Neural progenitor cell (in vitro differentiated cells): ENCODE measurements around the gene PRRX2. TPM values are rescaled to one million over a fixed set of nuclear protein-coding genes. Genes with fewer than 3 reads are reported as not detected.
A peak's percentile ranks its signal among the peaks of the same experiment; 100 is the strongest.

Source experiments
- DNase-seq: peaks from one replicate; pipeline ENCODE4 v3.0.0-alpha.2; 2016; ENCODE audit warnings: low spot score
- H2AFZ ChIP-seq: fragments of 200-600 bp; sonication (generic); replicated peaks from 2 replicates; pipeline ENCODE4 v1.6.1; 2016; ENCODE audit warnings: antibody characterized with exemption
- H3F3A ChIP-seq: fragments of 200-600 bp; sonication (generic); 2 replicates; pipeline ENCODE4 v1.6.1; 2016; ENCODE audit warnings: antibody characterized with exemption, low read depth
- H3K27ac ChIP-seq: fragments of 200-600 bp; sonication (generic); 2 replicates; pipeline ENCODE4 v1.5.1; 2016; ENCODE audit warnings: mild to moderate bottlenecking
- H3K27me3 ChIP-seq: fragments of 200-600 bp; sonication (generic); 2 replicates; pipeline ENCODE4 v1.6.1; 2016; ENCODE audit warnings: mild to moderate bottlenecking, moderate library complexity
- H3K36me3 ChIP-seq: fragments of 200-600 bp; sonication (generic); 2 replicates; pipeline ENCODE4 v1.5.1; 2016
- H3K4me1 ChIP-seq: fragments of 200-600 bp; sonication (generic); 2 replicates; pipeline ENCODE4 v1.6.1; 2016; ENCODE audit warnings: mixed run types
- H3K4me2 ChIP-seq: fragments of 200-600 bp; sonication (generic); 2 replicates; pipeline ENCODE4 v1.6.1; 2016
- H3K4me3 ChIP-seq: fragments of 200-600 bp; sonication (generic); 2 replicates; pipeline ENCODE4 v1.5.1; 2016
- H3K79me2 ChIP-seq: fragments of 200-600 bp; sonication (generic); 2 replicates; pipeline ENCODE4 v1.6.1; 2016; ENCODE audit warnings: low read depth
- H3K9ac ChIP-seq: fragments of 200-600 bp; sonication (generic); 2 replicates; pipeline ENCODE4 v1.6.1; 2016
- H3K9me3 ChIP-seq: fragments of 200-600 bp; sonication (generic); 2 replicates; pipeline ENCODE4 v1.5.1; 2016; ENCODE audit warnings: low read depth
- H4K20me1 ChIP-seq: fragments of 200-600 bp; sonication (generic); 2 replicates; pipeline ENCODE4 v1.6.1; 2016; ENCODE audit warnings: low read depth
- H3K27ac Mint-ChIP-seq: 3 replicates; pipeline ENCODE4 v1.8.0; 2021; ENCODE audit warnings: mixed read lengths
- H3K27me3 Mint-ChIP-seq: 2 replicates; pipeline ENCODE4 v1.8.0; 2022; ENCODE audit warnings: low read depth, mild to moderate bottlenecking, inconsistent platforms, moderate library complexity, mixed read lengths; ENCODE audit not compliant: insufficient read depth
- H3K36me3 Mint-ChIP-seq: 3 replicates; pipeline ENCODE4 v1.8.0; 2021; ENCODE audit warnings: mixed read lengths
- H3K4me1 Mint-ChIP-seq: 3 replicates; pipeline ENCODE4 v1.8.0; 2021; ENCODE audit warnings: mixed read lengths
- H3K4me3 Mint-ChIP-seq: 3 replicates; pipeline ENCODE4 v1.8.0; 2021; ENCODE audit warnings: mild to moderate bottlenecking, moderate library complexity, mixed read lengths
- H3K9me3 Mint-ChIP-seq: 3 replicates; pipeline ENCODE4 v1.8.0; 2020; ENCODE audit warnings: mixed read lengths
- CTCF ChIP-seq: fragments of 200-600 bp; sonication (generic); IDR thresholded peaks from 2 replicates; pipeline ENCODE4 v1.5.1; 2017; ENCODE audit warnings: antibody characterized with exemption, mild to moderate bottlenecking
- EZH2 ChIP-seq: fragments of 200-600 bp; sonication (generic); IDR thresholded peaks from 2 replicates; pipeline ENCODE4 v1.6.1; 2017; ENCODE audit warnings: antibody characterized with exemption, mild to moderate bottlenecking, moderate library complexity
- EZH2phosphoT487 ChIP-seq: fragments of 200-600 bp; sonication (generic); IDR thresholded peaks from 2 replicates; pipeline ENCODE4 v1.6.1; 2017; ENCODE audit warnings: antibody characterized with exemption
- total RNA-seq: library from RNA; depleted of rRNA; stranded (reverse); fragments of >200 nt; gene quantifications from 2 replicates; pipeline ENCODE4 v1.2.3, GENCODE V29; 2015; ENCODE audit warnings: low replicate concordance

The PRRX2 gene
- total RNA-seq, 1 donor from 2014 or later = 1.5 TPM

- Histone ChIP-seq H3K79me2 (peaks cover 20% of the 10 kb centered on the region), H3K4me1 (peaks cover 9% of the 10 kb centered on the region), H3K27me3 (no peaks in the 10 kb centered on the region), H3K9ac (no peak overlapping the region), H2AFZ (no peak overlapping the region), H4K20me1 (peaks cover 14% of the 10 kb centered on the region), H3K9me3 (no peaks in the 10 kb centered on the region), H3K27ac (no peak overlapping the region), H3F3A (peaks cover 11% of the 10 kb centered on the region), H3K4me3 (no peak overlapping the region), H3K4me2 (no peak overlapping the region), H3K36me3 (no peaks in the 10 kb centered on the region)
- Mint-ChIP-seq H3K4me3 (no peak overlapping the region), H3K36me3 (no peaks in the 10 kb centered on the region), H3K27me3 (peaks cover 5% of the 10 kb centered on the region), H3K27ac (no peak overlapping the region), H3K9me3 (no peaks in the 10 kb centered on the region), H3K4me1 (peaks cover 21% of the 10 kb centered on the region)
- TF ChIP-seq EZH2phosphoT487 = no peak
- TF ChIP-seq EZH2 = no peak
- no peak for TF ChIP-seq CTCF
- no peak for DNase-seq
These were observed 20.5 kb upstream of the PRRX2 start for GRCh38 chr9:129644902-129645301.

- TF ChIP-seq CTCF (no peak), EZH2 (no peak)
- H3K79me2 ChIP-seq = peaks cover 6% of the 10 kb centered on the region
- peaks cover 2% of the 10 kb centered on the region for H3K4me1 ChIP-seq
- H3K27ac Mint-ChIP-seq = no peak overlapping the region
- H3K9me3 ChIP-seq = no peaks in the 10 kb centered on the region
- H4K20me1 ChIP-seq = peaks cover 5% of the 10 kb centered on the region
- peaks cover 7% of the 10 kb centered on the region for H3F3A ChIP-seq
- no peaks in the 10 kb centered on the region for H3K9me3 Mint-ChIP-seq
- no peak overlapping the region for H3K4me3 Mint-ChIP-seq
- no peak overlapping the region for H3K9ac ChIP-seq
- no peaks in the 10 kb centered on the region for H3K27me3 ChIP-seq
- peaks cover 9% of the 10 kb centered on the region for H3K27me3 Mint-ChIP-seq
- no peaks in the 10 kb centered on the region for H3K36me3 Mint-ChIP-seq
- no peak for DNase-seq
- peaks cover 11% of the 10 kb centered on the region for H3K4me1 Mint-ChIP-seq
- no peak overlapping the region for H3K4me3 ChIP-seq
- no peak overlapping the region for H3K27ac ChIP-seq
- no peak overlapping the region for H3K4me2 ChIP-seq
- no peaks in the 10 kb centered on the region for H3K36me3 ChIP-seq
- no peak overlapping the region for H2AFZ ChIP-seq
These were observed 19.2 kb upstream of the PRRX2 start for GRCh38 chr9:129646252-129646651.

GRCh38 chr9:129646654-129647053 is 18.8 kb upstream of the PRRX2 start:
- Histone ChIP-seq H3K4me3 (no peak overlapping the region), H3K79me2 (peaks cover 2% of the 10 kb centered on the region), H3K27me3 (no peaks in the 10 kb centered on the region), H3K9ac (no peak overlapping the region), H3K4me1 (no peaks in the 10 kb centered on the region), H3K9me3 (no peaks in the 10 kb centered on the region), H3K27ac (no peak overlapping the region), H2AFZ (no peak overlapping the region), H3K36me3 (no peaks in the 10 kb centered on the region), H4K20me1 (peaks cover 1% of the 10 kb centered on the region), H3F3A (peaks cover 7% of the 10 kb centered on the region), H3K4me2 (no peak overlapping the region)
- Mint-ChIP-seq H3K9me3 (no peaks in the 10 kb centered on the region), H3K36me3 (no peaks in the 10 kb centered on the region), H3K4me1 (peaks cover 9% of the 10 kb centered on the region), H3K27ac (no peak overlapping the region), H3K27me3 (peaks cover 9% of the 10 kb centered on the region), H3K4me3 (no peak overlapping the region)
- DNase-seq = no peak
- TF ChIP-seq CTCF (no peak), EZH2phosphoT487 (no peak), EZH2 (no peak)

DNA sequence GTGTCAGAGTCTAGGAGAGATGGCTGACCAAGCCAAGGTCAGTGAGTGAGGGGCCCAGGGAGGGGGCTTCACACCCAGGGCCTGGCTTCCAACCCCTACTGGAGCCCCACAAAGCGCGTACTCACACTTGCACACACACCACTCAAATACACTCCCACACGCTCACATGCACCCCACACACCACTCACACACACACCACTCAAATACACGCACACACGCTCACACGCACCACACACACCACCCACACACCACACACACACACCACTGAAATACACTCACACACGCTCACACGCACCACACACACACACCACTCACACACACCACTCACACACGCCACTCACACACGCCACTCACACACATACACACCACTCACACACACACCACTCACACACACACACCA is 17.8 kb upstream of the PRRX2 start:
- Histone ChIP-seq H3K4me2 (no peak overlapping the region), H3K79me2 (no peaks in the 10 kb centered on the region), H3K27me3 (no peaks in the 10 kb centered on the region), H3F3A (peaks cover 4% of the 10 kb centered on the region), H3K4me3 (no peak overlapping the region), H4K20me1 (no peaks in the 10 kb centered on the region), H3K27ac (no peak overlapping the region), H2AFZ (no peak overlapping the region), H3K9ac (no peak overlapping the region), H3K9me3 (no peaks in the 10 kb centered on the region), H3K36me3 (no peaks in the 10 kb centered on the region), H3K4me1 (no peaks in the 10 kb centered on the region)
- Mint-ChIP-seq H3K4me3 (peak overlapping the region; percentile 17), H3K27ac (no peak overlapping the region), H3K36me3 (no peaks in the 10 kb centered on the region), H3K27me3 (peaks cover 9% of the 10 kb centered on the region), H3K4me1 (peaks cover 6% of the 10 kb centered on the region), H3K9me3 (no peaks in the 10 kb centered on the region)
- no peak for TF ChIP-seq EZH2
- no peak for TF ChIP-seq EZH2phosphoT487
- no peak for TF ChIP-seq CTCF
- no peak for DNase-seq
